GM20000 (cell line): ENCODE data around the gene SLC19A1.

Source experiments
- DNase-seq: peaks from one replicate; pipeline ENCODE4 v3.0.0; 2012; ENCODE audit warnings: low spot score
- CTCF ChIP-seq: IDR thresholded peaks from 2 replicates; pipeline ENCODE4 v1.5.1; 2012; ENCODE audit warnings: mild to moderate bottlenecking, control low read depth; ENCODE audit errors: extremely low read depth, missing control alignments

Gene SLC19A1

GRCh38 chr21:45509566-45510465 lies 32.4 kb downstream of the SLC19A1 start:
- no peak for DNase-seq
- no peak for TF ChIP-seq CTCF

DNA sequence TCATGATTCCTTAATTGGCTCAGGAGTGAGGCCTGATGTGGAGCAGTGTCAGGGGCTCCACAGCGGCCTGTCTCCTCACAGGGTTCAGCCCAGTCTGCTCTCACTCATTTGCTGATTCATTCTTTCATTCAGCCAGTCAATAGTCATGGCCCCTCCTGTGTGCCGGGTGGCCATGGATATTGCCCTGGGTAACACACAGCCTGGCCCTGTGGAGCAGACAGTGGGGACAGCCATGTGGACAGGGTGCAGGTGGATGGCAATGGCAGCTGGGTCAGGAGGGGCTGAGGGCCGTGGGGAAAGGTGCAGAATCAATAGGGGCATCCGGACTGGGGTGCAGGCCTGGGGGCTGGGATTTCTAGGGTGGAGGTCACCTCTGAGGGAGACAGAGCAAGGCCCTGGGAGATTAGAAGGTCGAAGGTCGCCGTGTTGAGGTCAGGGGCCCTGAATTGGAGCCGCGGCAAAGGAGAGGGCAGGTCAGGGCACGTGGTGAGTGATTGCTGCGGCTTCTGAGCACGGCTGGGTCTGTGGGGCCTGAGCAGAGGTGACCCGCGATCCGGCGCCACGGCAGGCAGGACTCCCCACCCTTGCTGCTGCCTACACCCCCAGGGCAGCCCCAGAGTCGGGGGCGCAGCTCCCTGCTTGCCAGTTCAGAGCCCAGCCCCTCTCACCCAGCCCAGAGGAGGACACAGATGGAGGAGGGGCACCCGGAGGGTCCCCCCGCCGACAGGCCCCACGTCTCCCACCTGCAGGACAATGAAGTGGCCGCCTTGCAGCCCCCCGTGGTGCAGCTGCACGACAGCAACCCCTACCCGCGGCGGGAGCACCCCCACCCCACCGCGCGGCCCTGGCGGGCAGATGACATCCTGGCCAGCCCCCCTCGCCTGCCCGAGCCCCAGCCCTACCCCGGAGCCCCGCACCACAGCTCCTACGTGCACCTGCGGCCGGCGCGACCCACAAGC lies 33.4 kb downstream of the SLC19A1 start:
- TF ChIP-seq CTCF: no peak
- DNase-seq: no peak

DNA sequence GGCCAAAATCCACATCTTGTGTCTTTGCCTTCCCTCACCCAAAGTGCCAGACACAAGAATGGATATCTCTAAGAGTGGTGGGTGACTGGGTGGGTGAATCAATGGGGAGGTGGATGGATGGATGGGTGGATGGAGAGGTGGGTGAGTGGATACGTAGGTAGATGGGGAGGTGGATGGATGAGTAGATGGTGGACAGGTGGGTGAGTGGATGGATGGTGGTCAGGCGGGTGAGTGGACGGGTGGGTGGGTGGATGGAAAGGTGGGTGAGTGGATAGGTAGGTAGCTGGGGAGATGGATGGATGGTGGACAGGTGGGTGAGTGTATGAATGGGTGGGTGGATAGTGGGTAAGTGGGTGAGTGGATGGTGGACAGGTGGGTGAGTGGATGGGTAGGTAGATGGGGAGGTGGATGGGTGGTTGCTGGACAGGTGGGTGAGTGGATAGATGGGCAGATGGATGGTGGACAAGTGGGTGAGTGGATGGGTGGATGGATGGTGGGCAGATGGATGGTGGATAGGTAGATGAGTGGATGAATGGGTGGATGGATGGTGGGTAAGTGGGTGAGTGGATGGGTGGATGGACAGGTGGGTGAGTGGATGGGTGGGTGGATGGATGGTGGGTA lies 34.2 kb downstream of the SLC19A1 start:
- TF ChIP-seq CTCF: no peak
- DNase-seq: no peak

DNA sequence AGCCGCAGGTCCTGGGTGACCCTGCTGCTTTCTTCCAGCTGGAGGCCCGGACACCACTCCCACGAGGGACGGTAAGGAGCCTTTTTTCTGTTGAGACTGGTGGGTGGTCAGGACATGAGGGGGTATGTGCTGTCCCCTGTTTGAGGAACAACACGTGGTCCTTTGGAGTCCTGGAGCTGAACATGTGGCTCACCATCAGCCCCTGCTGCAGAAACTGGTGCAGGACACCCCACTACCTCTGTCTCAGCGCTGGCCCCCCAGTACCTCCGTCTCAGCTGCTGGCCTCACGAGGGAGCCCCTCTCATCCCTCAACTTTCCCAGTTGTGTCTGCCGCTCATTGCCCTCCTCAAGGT lies 34.7 kb downstream of the SLC19A1 start:
- TF ChIP-seq CTCF: no peak
- no peak for DNase-seq

- TF ChIP-seq CTCF: no peak
- DNase-seq: no peak
These were observed 35.3 kb downstream of the SLC19A1 start for GRCh38 chr21:45506836-45507522.

DNA sequence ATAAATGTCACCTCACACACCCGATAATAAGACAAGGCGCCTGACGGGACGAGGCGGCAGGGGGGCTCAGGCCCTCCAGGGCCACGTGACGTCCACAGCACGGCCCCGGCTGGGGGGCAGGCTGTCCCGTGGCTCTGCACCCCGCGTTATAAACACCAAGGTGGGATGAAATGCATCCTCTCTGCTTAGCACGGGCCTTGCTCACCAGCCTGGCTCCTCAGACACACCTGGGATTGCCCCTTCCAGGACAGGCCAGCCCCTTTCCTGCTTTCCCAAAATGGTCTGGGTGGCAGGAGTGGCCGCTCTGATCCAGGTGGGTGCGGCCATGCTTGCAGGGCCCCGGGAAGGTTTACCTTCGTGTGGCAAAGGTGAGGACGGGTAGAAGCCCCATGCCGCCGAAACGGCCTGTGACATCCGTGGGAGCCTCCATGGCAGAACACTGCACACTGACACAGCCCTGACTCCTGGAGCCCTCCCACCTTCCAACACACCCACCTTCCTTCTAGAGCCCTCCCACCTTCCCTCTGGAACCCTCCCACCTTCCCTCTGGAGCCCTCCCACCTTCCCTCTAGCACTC lies 35.9 kb downstream of the SLC19A1 start:
- no peak for DNase-seq
- no peak for TF ChIP-seq CTCF
